Osteoblast (primary cell): ENCODE data around the gene CDKL5. TPM values are rescaled to one million over a fixed set of nuclear protein-coding genes. Genes with fewer than 3 reads are reported as not detected.

Experiments
- DNase-seq: peaks from one replicate; pipeline ENCODE4 v3.0.0; 2011; ENCODE audit warnings: low spot score, mixed read lengths; ENCODE audit not compliant: insufficient read length; ENCODE audit errors: missing footprints
- H2AFZ ChIP-seq: 2 replicates; pipeline ENCODE4 v1.6.0; 2011; ENCODE audit warnings: mild to moderate bottlenecking, low read length
- H3K27ac ChIP-seq: 2 replicates; pipeline ENCODE4 v1.5.1; 2011; ENCODE audit warnings: mild to moderate bottlenecking, low read depth, low read length, moderate library complexity
- H3K27me3 ChIP-seq: 2 replicates; pipeline ENCODE4 v1.6.0; 2012; ENCODE audit warnings: mild to moderate bottlenecking, control low read depth, inconsistent platforms, low read length, moderate library complexity; ENCODE audit not compliant: insufficient read depth
- H3K36me3 ChIP-seq: 2 replicates; pipeline ENCODE4 v1.5.1; 2011; ENCODE audit warnings: mild to moderate bottlenecking, low read length, control low read depth, moderate library complexity; ENCODE audit not compliant: insufficient read depth
- H3K4me1 ChIP-seq: 2 replicates; pipeline ENCODE4 v1.5.1; 2011; ENCODE audit warnings: mild to moderate bottlenecking, low read length, control low read depth, moderate library complexity; ENCODE audit not compliant: insufficient read depth
- H3K4me2 ChIP-seq: 2 replicates; pipeline ENCODE4 v1.6.0; 2011; ENCODE audit warnings: mild to moderate bottlenecking, low read length; ENCODE audit not compliant: insufficient read depth
- H3K4me3 ChIP-seq: fragments of 200-600 bp; sonication (generic); 3 replicates; pipeline ENCODE4 v1.5.1; 2012; ENCODE audit warnings: mild to moderate bottlenecking, low read length, inconsistent platforms; ENCODE audit not compliant: insufficient read depth
- H3K79me2 ChIP-seq: 2 replicates; pipeline ENCODE4 v1.6.0; 2012; ENCODE audit warnings: mild to moderate bottlenecking, low read length, control low read depth, inconsistent platforms; ENCODE audit not compliant: insufficient read depth
- H3K9me3 ChIP-seq: 2 replicates; pipeline ENCODE4 v1.5.1; 2011; ENCODE audit warnings: low read depth, low read length, control low read depth
- H4K20me1 ChIP-seq: 2 replicates; pipeline ENCODE4 v1.6.0; 2012; ENCODE audit warnings: mild to moderate bottlenecking, low read length, control low read depth; ENCODE audit not compliant: insufficient read depth
- total RNA-seq: library from RNA; depleted of rRNA; stranded (reverse); fragments of >200 nt; gene quantifications from 2 replicates; pipeline ENCODE4 v1.2.3, GENCODE V29; 2012
- TF ChIP-seq, protein P1 (sequence below): IDR thresholded peaks from 2 replicates; pipeline ENCODE4 v1.5.1; 2011; ENCODE audit warnings: mild to moderate bottlenecking, low read depth, low read length, moderate library complexity; ENCODE audit errors: extremely low read depth

CDKL5 gene
- total RNA-seq, 1 donor: 4.0 TPM

DNA sequence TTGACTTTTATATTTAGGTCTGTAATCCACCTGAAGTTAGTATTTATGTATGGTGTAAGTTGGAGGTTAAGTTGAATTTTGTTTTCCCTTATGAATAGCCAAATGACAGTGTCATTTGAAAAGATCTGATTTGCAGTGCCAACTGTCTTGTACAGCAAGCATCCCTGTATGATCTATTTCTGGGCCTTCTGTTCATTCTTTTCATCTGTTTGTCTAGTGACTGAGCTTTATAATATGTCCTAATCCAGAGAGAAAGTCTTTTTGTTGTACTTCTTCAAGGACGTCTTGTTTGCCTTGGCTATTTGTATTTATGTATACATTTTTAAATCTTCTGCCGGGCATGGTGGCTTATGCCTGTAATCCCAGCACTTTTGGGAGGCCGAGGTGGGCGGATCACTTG is 39.6 kb downstream of the CDKL5 start:
- TF ChIP-seq, protein P1, sequence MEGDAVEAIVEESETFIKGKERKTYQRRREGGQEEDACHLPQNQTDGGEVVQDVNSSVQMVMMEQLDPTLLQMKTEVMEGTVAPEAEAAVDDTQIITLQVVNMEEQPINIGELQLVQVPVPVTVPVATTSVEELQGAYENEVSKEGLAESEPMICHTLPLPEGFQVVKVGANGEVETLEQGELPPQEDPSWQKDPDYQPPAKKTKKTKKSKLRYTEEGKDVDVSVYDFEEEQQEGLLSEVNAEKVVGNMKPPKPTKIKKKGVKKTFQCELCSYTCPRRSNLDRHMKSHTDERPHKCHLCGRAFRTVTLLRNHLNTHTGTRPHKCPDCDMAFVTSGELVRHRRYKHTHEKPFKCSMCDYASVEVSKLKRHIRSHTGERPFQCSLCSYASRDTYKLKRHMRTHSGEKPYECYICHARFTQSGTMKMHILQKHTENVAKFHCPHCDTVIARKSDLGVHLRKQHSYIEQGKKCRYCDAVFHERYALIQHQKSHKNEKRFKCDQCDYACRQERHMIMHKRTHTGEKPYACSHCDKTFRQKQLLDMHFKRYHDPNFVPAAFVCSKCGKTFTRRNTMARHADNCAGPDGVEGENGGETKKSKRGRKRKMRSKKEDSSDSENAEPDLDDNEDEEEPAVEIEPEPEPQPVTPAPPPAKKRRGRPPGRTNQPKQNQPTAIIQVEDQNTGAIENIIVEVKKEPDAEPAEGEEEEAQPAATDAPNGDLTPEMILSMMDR: no peak
- Histone ChIP-seq H3K27me3 (no peaks in the 10 kb centered on the region), H3K27ac (no peak overlapping the region), H4K20me1 (no peaks in the 10 kb centered on the region), H3K79me2 (no peaks in the 10 kb centered on the region), H2AFZ (no peak overlapping the region), H3K9me3 (no peaks in the 10 kb centered on the region), H3K36me3 (no peaks in the 10 kb centered on the region), H3K4me3 (no peak overlapping the region), H3K4me2 (no peak overlapping the region), H3K4me1 (no peaks in the 10 kb centered on the region)
- DNase-seq: no peak

DNA sequence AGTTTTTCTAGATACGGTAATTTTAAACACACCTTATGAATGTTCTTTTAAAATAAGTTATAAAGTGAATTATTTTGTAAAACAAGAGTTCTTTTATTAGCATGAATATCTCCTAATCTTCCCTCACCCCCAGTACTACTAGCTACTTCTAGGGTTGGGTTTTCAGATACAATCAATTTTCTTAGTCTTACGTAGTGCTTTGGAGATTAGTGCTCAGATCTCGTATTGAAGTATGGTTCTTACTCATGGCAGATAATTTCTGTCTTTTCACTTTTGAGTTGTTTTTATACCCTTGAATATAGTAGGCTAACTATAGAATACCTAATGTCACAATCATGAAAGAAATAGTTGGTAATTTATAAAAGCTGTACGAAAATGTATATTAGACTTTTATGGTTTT is 43.2 kb downstream of the CDKL5 start:
- no peaks in the 10 kb centered on the region for H3K36me3 ChIP-seq
- TF ChIP-seq, protein P1: no peak
- no peak overlapping the region for H3K4me2 ChIP-seq
- no peak overlapping the region for H2AFZ ChIP-seq
- no peak for DNase-seq
- no peaks in the 10 kb centered on the region for H3K27me3 ChIP-seq
- no peaks in the 10 kb centered on the region for H3K79me2 ChIP-seq
- no peak overlapping the region for H3K27ac ChIP-seq
- H4K20me1 ChIP-seq: no peaks in the 10 kb centered on the region
- no peaks in the 10 kb centered on the region for H3K4me1 ChIP-seq
- no peak overlapping the region for H3K4me3 ChIP-seq
- H3K9me3 ChIP-seq: no peaks in the 10 kb centered on the region

DNA sequence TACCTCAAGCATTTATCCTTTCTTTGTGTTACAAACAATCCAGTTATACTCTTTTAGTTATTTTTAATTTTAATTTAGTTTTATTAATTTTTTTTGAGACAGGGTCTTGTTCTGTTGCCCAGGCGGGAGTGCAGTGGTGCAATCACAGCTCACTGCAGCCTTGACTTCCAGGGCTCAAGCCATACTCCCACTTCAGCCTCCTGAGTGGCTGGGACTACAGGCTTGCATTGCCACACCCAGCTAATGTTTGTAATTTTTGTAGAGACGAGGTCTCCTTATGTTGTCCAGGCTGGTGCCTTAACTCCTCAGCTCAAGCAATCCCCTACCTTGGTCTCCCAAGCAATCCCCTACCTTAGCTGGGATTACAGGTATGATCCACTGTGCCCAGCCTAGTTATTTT is 45.9 kb downstream of the CDKL5 start:
- no peak overlapping the region for H3K4me2 ChIP-seq
- H3K9me3 ChIP-seq: no peaks in the 10 kb centered on the region
- H3K36me3 ChIP-seq: no peaks in the 10 kb centered on the region
- H2AFZ ChIP-seq: no peak overlapping the region
- H3K27ac ChIP-seq: no peak overlapping the region
- DNase-seq: no peak
- TF ChIP-seq, protein P1: no peak
- H3K79me2 ChIP-seq: no peaks in the 10 kb centered on the region
- H3K27me3 ChIP-seq: no peaks in the 10 kb centered on the region
- no peak overlapping the region for H3K4me3 ChIP-seq
- H3K4me1 ChIP-seq: no peaks in the 10 kb centered on the region
- no peaks in the 10 kb centered on the region for H4K20me1 ChIP-seq

- no peak overlapping the region for H2AFZ ChIP-seq
- H3K27me3 ChIP-seq: no peaks in the 10 kb centered on the region
- no peak overlapping the region for H3K4me2 ChIP-seq
- peak; percentile 44 for DNase-seq
- no peak overlapping the region for H3K4me3 ChIP-seq
- H3K9me3 ChIP-seq: no peaks in the 10 kb centered on the region
- H3K36me3 ChIP-seq: no peaks in the 10 kb centered on the region
- peaks cover 2% of the 10 kb centered on the region for H3K4me1 ChIP-seq
- TF ChIP-seq, protein P1: no peak
- H3K27ac ChIP-seq: no peak overlapping the region
- H4K20me1 ChIP-seq: no peaks in the 10 kb centered on the region
- H3K79me2 ChIP-seq: no peaks in the 10 kb centered on the region
Measured at GRCh38 chrX:18490806-18491555, 65.6 kb downstream of the CDKL5 start.
